Activated naive CD4-positive, alpha-beta T cell (primary cell): ENCODE data around the gene CADM2.

ENCODE experiments used
- DNase-seq, 4 experiments: peaks; one replicate each; lab custom pipeline; 2025; lab: John Stamatoyannopoulos, UW

The CADM2 gene

DNA sequence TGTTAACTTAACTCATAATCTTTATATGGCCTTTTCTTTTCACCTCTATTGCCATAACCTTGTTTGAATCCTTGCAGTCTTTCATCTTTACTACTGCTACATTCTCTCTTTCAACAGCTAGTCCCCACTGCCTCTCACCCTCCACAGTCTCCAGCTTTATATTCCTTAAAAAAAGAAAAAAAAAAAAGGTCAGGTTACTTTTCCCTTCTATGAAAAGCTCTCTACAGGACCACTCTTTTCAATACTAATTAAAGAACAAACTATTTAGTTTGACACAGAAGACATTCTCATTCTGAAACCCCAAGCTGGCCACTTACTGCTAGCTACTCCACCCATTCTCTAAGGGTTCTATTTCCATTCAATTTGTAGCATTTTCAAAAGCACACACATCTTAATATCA, 25.6 kb downstream of the CADM2 start:
- DNase-seq: no peak

GRCh38 chr3:84985795-84986194, 27.0 kb downstream of the CADM2 start:
- DNase-seq: no peak

GRCh38 chr3:84987706-84988504, 29.1 kb downstream of the CADM2 start:
- no peak for DNase-seq

DNA sequence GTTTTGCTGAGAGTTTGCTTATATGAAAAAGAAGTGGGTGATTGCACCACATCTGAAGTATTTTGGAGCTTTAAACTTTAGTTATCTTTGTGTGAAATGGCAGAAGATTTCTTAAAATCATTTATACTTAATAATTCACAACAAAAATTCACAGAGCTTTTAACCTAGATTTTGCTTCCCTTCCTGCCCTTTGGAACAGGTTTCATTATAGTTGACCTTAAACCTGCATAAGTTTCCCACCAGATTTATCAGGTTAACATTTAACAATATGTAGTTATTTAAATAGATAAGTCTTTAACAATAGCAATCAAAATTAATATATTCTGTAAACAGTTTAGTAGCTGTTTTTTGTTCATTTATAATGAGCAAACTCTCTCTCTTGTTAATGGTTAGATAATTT, 30.3 kb downstream of the CADM2 start:
- no peak for DNase-seq

DNA sequence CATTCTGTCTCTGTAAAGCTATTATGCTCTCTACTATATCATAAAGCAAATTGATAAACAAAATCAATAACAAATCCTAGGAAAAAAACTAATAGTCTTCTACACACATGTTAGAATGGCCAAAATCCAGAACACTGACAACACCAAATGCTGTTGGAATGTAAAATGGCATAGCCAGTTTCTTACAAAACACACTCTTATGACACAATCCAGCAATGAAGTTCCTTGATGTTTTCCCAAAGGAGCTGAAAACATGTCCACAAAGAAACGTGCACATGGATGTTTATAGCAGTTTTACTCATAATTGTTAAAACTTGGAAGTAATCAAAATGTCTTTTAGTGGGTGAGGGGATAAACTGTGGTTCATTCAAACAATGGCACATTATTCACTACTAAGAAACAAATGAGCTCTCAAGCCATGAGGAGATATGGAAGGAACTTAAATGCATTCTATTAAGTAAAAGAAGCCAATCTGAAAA, 32.7 kb downstream of the CADM2 start:
- no peak for DNase-seq

GRCh38 chr3:84993956-84994355, 35.2 kb downstream of the CADM2 start:
- DNase-seq: no peak

GRCh38 chr3:84998545-84998944, 39.8 kb downstream of the CADM2 start:
- no peak for DNase-seq

GRCh38 chr3:85003479-85003878, 44.7 kb downstream of the CADM2 start:
- DNase-seq: no peak

- DNase-seq: no peak
These were observed 45.4 kb downstream of the CADM2 start for GRCh38 chr3:85004147-85004546.

GRCh38 chr3:85005946-85006345, 47.2 kb downstream of the CADM2 start:
- no peak for DNase-seq

GRCh38 chr3:85007195-85008094, 48.7 kb downstream of the CADM2 start:
- no peak for DNase-seq

DNA sequence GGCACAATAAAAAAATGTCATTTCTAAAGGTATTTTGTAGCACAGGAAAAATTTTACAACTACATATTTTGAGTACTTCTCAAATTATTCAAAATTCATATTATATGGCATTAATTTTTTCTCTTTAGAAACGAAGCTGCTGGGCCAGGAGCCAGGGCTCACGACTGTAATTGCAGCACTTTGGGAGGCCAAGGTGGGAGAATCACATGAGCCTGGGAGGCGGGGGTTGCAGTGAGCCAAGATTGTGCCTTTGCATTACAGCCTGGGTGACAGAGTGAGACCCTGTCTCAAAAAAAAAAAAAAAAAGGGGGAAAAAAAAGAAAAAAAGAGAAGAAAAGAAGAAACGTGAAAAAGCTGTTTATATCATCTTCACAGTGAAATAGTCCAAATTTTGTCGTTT, 62.0 kb downstream of the CADM2 start:
- no peak for DNase-seq

DNA sequence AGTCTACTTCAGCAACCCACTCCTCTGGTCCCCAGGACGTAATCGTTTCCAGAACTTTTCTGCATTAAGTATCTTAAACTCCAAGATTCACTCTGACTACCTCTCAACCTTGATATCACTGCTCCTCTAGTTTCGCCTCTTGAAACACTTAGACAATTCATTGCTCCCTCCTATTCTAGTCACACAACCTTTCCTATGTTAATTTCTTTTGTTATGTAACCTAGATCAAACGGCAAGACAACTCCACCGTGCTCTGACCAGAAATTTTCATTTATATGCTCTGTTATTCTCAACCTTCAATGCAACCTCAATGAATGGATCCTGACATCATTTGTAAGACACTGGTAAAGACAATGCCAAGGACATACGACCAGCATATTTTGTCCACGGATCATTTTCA, 71.3 kb downstream of the CADM2 start:
- no peak for DNase-seq

- no peak for DNase-seq
These were observed 78.4 kb downstream of the CADM2 start for GRCh38 chr3:85037203-85037602.

GRCh38 chr3:85041001-85041400, 82.2 kb downstream of the CADM2 start:
- no peak for DNase-seq

- no peak for DNase-seq
These were observed 82.8 kb downstream of the CADM2 start for GRCh38 chr3:85041562-85042055.

- DNase-seq: no peak
These were observed 92.0 kb downstream of the CADM2 start for GRCh38 chr3:85050821-85051220.

GRCh38 chr3:85051786-85052185, 93.0 kb downstream of the CADM2 start:
- DNase-seq: no peak

- DNase-seq: no peak
These were observed 94.8 kb downstream of the CADM2 start for GRCh38 chr3:85053626-85054025.

DNA sequence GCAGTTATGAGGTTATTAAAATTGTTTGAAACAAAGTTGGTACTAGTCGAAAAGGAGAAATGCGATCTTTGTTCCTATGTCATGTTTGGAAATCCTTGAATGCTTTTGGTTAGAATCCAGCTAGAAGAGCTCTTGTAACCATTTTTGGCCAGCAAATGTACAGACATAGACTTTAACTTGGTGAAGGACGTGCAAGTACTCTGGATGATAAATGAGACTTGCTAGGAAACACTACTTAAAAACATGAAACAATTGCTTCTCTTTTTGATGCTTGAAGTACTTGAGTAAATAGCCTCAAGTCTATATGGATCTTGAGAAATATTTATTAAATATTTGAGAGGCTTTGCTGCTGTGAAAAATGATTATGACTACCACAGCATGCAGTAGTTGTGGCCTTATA, 95.8 kb downstream of the CADM2 start:
- no peak for DNase-seq

GRCh38 chr3:85068911-85069310, 110.1 kb downstream of the CADM2 start:
- DNase-seq: no peak

GRCh38 chr3:85074003-85074402, 115.2 kb downstream of the CADM2 start:
- no peak for DNase-seq

GRCh38 chr3:85075663-85076062, 116.9 kb downstream of the CADM2 start:
- DNase-seq: no peak
